Thoracic aorta (tissue), 2 donors: Measurements from ENCODE around the gene CEP250. TPM values are rescaled to one million over a fixed set of nuclear protein-coding genes. Genes with fewer than 3 reads are reported as not detected.
"Not testable (repeated sequence)": the region's sequence is repeated elsewhere in the genome, so short reads cannot be mapped to it uniquely, and the experiment has no call there.

Source experiments
- ATAC-seq: fragments of 150-250 bp; one replicate; pipeline ENCODE4 v1.8.0; 2017; ENCODE audit warnings: low read depth; ENCODE audit not compliant: insufficient number of reproducible peaks, low FRiP score
- DNase-seq: peaks from one replicate; pipeline ENCODE4 v3.0.0-alpha.2; 2020; ENCODE audit warnings: low spot score
- H3K27ac ChIP-seq, 2 donors: fragments of 200-600 bp; sonication (generic); 1 replicate in 1 of 2; 2 replicates in 1 of 2; pipeline ENCODE4 v1.5.1; 2016; ENCODE audit warnings: mild to moderate bottlenecking in 2 of 2, moderate library complexity in 2 of 2
- H3K27me3 ChIP-seq: fragments of 200-600 bp; sonication (generic); replicated peaks from 2 replicates; pipeline ENCODE4 v1.6.0; 2016; ENCODE audit warnings: mild to moderate bottlenecking; ENCODE audit not compliant: insufficient read depth
- H3K36me3 ChIP-seq: fragments of 200-600 bp; sonication (generic); one replicate; pipeline ENCODE4 v1.5.1; 2016
- H3K4me1 ChIP-seq, 2 donors: fragments of 200-600 bp; sonication (generic); 1 replicate in 1 of 2; 2 replicates in 1 of 2; pipeline versions ENCODE4 v1.5.1 to v1.6.0; 2016; ENCODE audit warnings: low read depth in 2 of 2, mild to moderate bottlenecking in 1 of 2; ENCODE audit not compliant: control insufficient read depth in 1 of 2
- H3K4me3 ChIP-seq: fragments of 200-600 bp; sonication (generic); 2 replicates; pipeline ENCODE4 v1.5.1; 2016; ENCODE audit warnings: mild to moderate bottlenecking
- H3K9me3 ChIP-seq: fragments of 200-600 bp; sonication (generic); 2 replicates; pipeline ENCODE4 v1.5.1; 2016
- CTCF ChIP-seq: fragments of 200-600 bp; sonication (generic); IDR thresholded peaks from one replicate; pipeline ENCODE4 v1.5.1; 2019; ENCODE audit warnings: antibody characterized with exemption
- total RNA-seq, 2 donors: library from RNA; depleted of rRNA; stranded (reverse); fragments of >200 nt; gene quantifications; one replicate each; pipeline versions ENCODE4 v1.1.0 to v1.2.3, GENCODE V29; 2016

Gene CEP250
- total RNA-seq, 2 donors from 2014 or later: 28.7 to 29.2 TPM

DNA sequence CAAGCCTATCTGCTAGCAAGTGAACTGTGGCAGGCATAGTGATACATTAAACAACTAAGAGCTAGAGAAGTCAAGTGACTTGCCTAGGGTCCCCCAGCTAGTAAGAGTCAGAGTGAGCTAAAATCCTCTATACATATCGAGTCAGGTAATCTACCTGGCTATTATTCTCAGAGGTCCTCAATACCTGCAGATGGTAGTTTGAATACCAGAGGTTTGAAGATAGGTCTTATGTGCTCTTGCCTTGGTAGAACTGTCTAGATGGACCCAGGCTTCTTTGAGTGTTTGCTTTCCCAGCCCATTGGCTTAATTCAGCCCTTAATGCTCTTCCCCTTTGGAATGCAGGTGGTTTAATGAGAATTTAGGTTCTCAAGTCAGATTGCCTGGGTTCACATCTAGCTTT lies 87.6 kb downstream of the CEP250 start:
- no peaks in the 10 kb centered on the region for H3K27me3 ChIP-seq
- H3K27ac ChIP-seq: no peak overlapping the region
- no peak for TF ChIP-seq CTCF
- DNase-seq (no peak), ATAC-seq (no peak)
- H3K36me3 ChIP-seq: peaks cover 4% of the 10 kb centered on the region
- H3K4me3 ChIP-seq: no peak overlapping the region
- H3K4me1 ChIP-seq: peaks cover 6 to 10% of the 10 kb centered on the region in 2 donors
- no peaks in the 10 kb centered on the region for H3K9me3 ChIP-seq

DNA sequence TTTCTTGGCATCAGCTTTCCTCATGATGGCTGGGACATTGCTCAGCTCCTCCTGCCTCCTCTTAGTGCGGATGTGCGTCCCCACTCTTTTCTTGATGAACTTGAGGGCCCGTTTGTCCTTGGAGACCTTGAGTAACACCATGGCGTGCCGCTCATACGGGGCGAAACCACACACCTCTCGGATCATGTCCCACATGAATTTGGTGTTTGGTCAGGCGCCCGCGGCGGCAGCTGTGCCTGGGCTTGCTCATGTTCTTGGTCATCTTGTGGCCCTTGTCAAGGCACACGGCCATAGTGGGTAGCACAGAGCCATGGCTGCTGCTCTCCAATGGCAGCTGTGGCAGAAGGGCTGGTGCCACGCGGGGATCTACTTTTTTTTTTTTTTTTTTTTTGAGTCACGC lies 89.0 kb downstream of the CEP250 start:
- peaks cover 13% of the 10 kb centered on the region for H3K36me3 ChIP-seq
- H3K27me3 ChIP-seq: no peaks in the 10 kb centered on the region
- H3K4me3 ChIP-seq: no peak overlapping the region
- H3K27ac ChIP-seq: no peak overlapping the region
- no peak for ATAC-seq
- TF ChIP-seq CTCF: no peak
- H3K4me1 ChIP-seq: peaks cover 6 to 10% of the 10 kb centered on the region in 2 donors
- H3K9me3 ChIP-seq: no peaks in the 10 kb centered on the region
- no peak for DNase-seq

- H3K27me3 ChIP-seq, H3K4me3 ChIP-seq, H3K9me3 ChIP-seq, ATAC-seq, DNase-seq, H3K27ac ChIP-seq: not testable (repeated sequence)
- peaks cover 13% of the 10 kb centered on the region for H3K36me3 ChIP-seq
- H3K4me1 ChIP-seq: peaks cover 6 to 10% of the 10 kb centered on the region in 2 donors
Measured at GRCh38 chr20:35544941-35545340, 89.5 kb downstream of the CEP250 start.

DNA sequence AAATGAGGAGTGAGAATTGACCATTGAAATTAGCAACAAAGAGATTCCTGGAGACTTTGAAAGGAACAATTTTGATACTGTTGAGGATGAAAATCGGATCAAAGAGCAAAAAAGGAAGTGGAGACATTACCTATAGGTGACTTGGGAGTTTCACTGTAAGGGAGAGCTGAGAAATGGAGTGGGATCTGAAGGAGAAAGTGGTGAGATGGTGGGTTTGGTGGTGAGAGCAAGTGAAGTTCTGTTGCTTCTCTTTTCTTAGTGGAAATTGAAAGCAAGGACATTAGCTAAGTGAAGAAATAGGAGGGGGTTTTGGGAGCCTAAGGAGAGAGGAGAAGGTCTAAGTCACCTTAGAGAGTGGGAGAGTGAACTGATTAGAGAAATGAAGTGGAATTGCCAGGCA lies 90.7 kb downstream of the CEP250 start:
- ATAC-seq (no peak), DNase-seq (no peak)
- H3K9me3 ChIP-seq: no peaks in the 10 kb centered on the region
- TF ChIP-seq CTCF: no peak
- no peak overlapping the region for H3K4me3 ChIP-seq
- peaks cover 6 to 10% of the 10 kb centered on the region in 2 donors for H3K4me1 ChIP-seq
- H3K27ac ChIP-seq: no peak overlapping the region
- H3K36me3 ChIP-seq: peaks cover 19% of the 10 kb centered on the region
- H3K27me3 ChIP-seq: no peaks in the 10 kb centered on the region

GRCh38 chr20:35547329-35547728 lies 91.9 kb downstream of the CEP250 start:
- no peak for DNase-seq
- no peak for ATAC-seq
- H3K36me3 ChIP-seq: peaks cover 30% of the 10 kb centered on the region

More at GRCh38 chr20:35547329-35547728, 91.9 kb downstream of the CEP250 start:
- TF ChIP-seq CTCF: no peak
- Histone ChIP-seq H3K27ac (no peak overlapping the region), H3K4me3 (no peak overlapping the region), H3K9me3 (no peaks in the 10 kb centered on the region), H3K4me1 (peaks cover 3 to 8% of the 10 kb centered on the region in 2 donors), H3K27me3 (no peaks in the 10 kb centered on the region)
